ENCODE measurements around the gene ALG11.

DNA sequence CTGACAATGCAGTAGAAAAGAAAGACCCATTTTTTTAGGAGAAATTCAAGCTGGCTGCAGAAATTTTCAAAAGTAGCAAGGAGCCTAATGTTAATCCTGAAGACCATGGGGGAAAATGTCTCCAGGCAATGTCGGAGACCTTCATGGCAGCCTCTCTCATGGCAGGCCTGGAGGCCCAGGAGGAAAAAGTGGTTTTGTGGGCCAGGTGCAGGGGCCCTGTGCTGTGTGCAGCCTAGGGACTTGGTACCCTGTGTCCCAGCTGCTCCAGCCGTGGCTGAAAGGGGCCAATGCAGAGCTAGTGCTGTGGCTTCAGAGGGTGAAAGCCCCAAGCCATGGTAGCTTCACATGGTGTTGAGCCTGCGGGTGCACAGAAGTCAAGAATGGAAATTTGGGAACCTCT lies 4.1 kb downstream of the ALG11 start:
- TF ChIP-seq CTCF (IDR thresholded peaks at IDR 0.05) (no peak), POLR2A (IDR thresholded peaks at IDR 0.05) (no peak)

Measured in breast epithelium (tissue), 3 donors.